NCI-H345 (cell line): Measurements from ENCODE around the gene YY2.

Source experiments
- DNase-seq: peaks from one replicate; lab custom pipeline; 2025; lab: John Stamatoyannopoulos, UW

The YY2 gene

GRCh38 chrX:21875013-21875412, 19.2 kb downstream of the YY2 start:
- DNase-seq, result no peak

GRCh38 chrX:21881881-21882574, 26.2 kb downstream of the YY2 start:
- no peak for DNase-seq

DNA sequence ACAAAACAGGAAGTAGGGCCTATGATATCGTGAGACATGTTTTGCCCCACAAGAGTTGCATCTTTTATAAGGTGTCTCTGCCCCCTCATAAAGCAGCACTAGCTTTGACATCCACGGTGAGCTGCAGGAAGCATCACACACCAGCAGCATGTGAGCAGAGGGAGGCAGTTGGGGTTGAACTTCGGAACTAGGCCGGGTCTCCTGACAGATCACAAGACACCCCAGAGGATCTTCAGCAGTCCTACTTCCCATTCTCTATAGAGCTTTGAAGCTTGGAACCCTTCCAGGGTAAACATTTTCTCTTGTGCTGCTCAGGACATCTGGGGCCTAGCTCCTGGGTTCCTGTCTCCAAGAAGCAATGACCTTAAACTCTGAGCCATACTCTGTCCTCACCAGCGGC, 27.5 kb downstream of the YY2 start:
- no peak for DNase-seq

DNA sequence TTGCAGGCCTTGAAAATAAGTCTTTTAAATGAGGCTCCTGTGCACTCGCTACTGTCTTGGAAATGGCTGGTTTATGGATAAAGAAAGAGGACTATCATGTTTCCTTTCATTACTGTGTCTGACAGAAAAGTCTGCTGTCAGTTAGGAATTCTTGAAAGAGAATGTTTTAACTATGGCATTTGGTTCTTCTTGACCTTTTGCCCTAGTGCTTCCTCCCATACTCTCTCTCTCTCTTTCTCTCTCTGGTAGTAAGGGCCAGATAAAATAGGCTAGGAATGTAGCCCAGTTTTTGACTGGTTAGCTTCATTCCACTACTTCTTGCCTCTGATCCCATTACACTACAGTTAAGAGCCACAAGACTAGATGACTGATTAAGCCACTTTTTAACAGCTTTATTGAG, 29.8 kb downstream of the YY2 start:
- DNase-seq, result no peak

DNA sequence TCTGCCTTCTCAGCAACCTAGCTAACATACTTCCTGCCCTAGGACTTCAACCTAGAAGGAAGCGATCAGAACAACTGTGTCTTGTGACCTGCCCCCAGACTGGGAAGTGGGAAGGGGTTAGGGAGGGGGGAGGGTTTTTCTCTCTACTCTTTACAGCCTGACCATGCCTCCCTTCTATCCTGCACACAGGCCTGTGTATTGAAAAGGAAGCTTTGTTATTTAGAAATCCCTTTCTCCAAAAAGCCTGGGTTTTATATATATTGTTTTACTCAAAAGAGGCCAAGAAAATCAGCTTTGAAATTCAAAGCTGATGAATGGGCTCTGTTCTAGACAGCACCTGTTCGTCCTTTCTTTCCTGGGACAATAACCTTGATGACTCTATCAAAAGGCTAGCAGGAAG, 49.5 kb downstream of the YY2 start:
- peak; percentile 19 for DNase-seq

DNA sequence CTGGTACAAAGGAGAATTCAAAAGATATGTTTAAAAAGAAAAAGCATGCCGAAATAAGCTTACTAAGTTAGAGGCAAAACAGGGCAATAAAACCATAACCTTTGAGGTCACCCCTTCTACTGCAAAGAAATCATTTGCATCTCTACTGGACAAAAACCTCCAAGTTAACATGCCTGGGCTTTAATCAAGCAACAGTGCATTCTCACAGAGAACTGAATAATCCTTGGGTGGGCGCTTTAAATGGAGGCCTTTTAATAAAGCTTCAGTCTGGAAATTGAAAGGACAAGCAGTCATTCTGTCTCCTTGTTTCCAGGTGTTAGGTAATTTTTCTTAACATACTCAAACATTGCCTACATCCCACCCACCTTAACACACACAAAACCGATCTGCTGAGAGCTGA, 50.2 kb downstream of the YY2 start:
- no peak for DNase-seq

- no peak for DNase-seq
Measured at GRCh38 chrX:21907260-21907659, 51.5 kb downstream of the YY2 start.
